Erythroblast (primary cell): Measurements from ENCODE around the gene CPED1.

Source experiments
- GATA1 ChIP-seq: IDR thresholded peaks from 2 replicates; pipeline ENCODE4 v1.6.1; 2011; ENCODE audit warnings: low read depth, mild to moderate bottlenecking, control low read depth, low read length, moderate library complexity
- POLR2A ChIP-seq: IDR thresholded peaks from 2 replicates; pipeline ENCODE4 v1.6.1; 2011; ENCODE audit warnings: mild to moderate bottlenecking, low read length

DNA sequence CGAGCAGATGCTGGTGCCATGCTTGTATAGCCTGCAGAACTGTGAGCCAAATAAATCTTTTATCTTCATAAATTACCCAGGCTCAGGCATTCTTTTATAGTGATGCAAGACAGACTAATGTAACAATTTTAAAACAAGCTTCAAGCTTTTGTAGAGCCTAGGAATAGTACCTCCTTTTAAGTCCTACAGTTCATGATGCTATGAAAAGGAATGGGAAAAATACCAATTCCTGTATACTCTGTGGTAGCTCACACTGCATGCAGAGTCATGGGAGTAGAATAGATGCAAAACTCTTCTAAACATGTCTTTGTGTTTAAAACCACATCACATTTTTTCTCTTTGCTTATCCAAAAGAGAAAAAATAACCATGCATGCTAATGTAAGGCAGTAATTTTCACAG is 273.7 kb downstream of the CPED1 start:
- no peak for TF ChIP-seq POLR2A
- TF ChIP-seq GATA1, result no peak
